ENCODE measurements around the gene MIOS. TPM values are rescaled to one million over a fixed set of nuclear protein-coding genes. Genes with fewer than 3 reads are reported as not detected.

Gene MIOS
- total RNA-seq, 1 donor from 2014 or later = 25.3 TPM

- H3K27me3 ChIP-seq (ENCODE audit: low read depth) = no peaks in the 10 kb centered on the region
- peak overlapping the region; percentile 95 for H3K4me3 ChIP-seq
- no peaks in the 10 kb centered on the region for H3K36me3 ChIP-seq
- H3K4me1 ChIP-seq = peaks cover 36% of the 10 kb centered on the region
- intact Hi-C loops (cut with micrococcal nuclease) = no loop called here
- TF ChIP-seq, protein P1, sequence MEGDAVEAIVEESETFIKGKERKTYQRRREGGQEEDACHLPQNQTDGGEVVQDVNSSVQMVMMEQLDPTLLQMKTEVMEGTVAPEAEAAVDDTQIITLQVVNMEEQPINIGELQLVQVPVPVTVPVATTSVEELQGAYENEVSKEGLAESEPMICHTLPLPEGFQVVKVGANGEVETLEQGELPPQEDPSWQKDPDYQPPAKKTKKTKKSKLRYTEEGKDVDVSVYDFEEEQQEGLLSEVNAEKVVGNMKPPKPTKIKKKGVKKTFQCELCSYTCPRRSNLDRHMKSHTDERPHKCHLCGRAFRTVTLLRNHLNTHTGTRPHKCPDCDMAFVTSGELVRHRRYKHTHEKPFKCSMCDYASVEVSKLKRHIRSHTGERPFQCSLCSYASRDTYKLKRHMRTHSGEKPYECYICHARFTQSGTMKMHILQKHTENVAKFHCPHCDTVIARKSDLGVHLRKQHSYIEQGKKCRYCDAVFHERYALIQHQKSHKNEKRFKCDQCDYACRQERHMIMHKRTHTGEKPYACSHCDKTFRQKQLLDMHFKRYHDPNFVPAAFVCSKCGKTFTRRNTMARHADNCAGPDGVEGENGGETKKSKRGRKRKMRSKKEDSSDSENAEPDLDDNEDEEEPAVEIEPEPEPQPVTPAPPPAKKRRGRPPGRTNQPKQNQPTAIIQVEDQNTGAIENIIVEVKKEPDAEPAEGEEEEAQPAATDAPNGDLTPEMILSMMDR (IDR thresholded peaks at IDR 0.05; ENCODE audit: borderline replicate concordance) = no peak
- no peak for DNase-seq
- H3K9me3 ChIP-seq (replicated peaks) = peaks cover 6% of the 10 kb centered on the region
- peak overlapping the region; percentile 96 for H3K27ac ChIP-seq (replicated peaks)
These were observed 686 bp upstream of the MIOS start for GRCh38 chr7:7565746-7566650.

DNA sequence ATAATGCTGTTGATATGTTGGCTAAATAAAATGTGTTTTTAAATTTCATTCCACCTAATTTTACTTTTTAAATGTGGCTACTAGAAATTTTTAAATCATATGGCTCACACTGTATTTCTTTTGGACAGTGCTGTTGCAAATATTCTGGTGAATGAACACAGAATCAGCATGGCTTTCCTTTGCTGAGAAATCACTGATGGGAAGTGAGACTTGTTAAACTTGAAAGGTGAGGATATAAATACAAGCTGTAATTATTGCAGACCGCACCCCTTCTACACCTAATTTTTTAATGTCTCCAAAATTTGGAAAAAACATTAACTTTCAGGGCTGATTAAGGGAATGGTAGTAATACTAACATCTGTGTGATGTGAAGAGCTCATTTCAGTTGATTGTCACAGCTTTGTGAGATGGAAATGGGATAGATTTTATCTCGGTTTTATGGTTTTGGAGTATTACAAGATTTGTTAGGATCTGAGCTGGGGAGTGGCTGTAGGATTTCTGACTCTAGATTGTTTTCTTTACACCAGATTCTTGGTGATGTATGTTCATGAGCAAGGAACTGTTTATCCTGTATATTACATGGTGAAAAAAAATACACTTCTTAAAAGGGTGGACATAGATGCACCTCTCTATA, 1.3 kb downstream of the MIOS start:
- Histone ChIP-seq H3K9me3 (replicated peaks) (no peaks in the 10 kb centered on the region), H3K36me3 (peaks cover 4% of the 10 kb centered on the region), H3K27me3 (ENCODE audit: low read depth) (no peaks in the 10 kb centered on the region), H3K4me1 (peaks cover 36% of the 10 kb centered on the region), H3K4me3 (peak overlapping the region; percentile 95), H3K27ac (replicated peaks) (peak overlapping the region; percentile 96)
- no peak for DNase-seq
- TF ChIP-seq, protein P1 (IDR thresholded peaks at IDR 0.05; ENCODE audit: borderline replicate concordance) = no peak
- intact Hi-C loops (cut with micrococcal nuclease) = no loop called here

DNA sequence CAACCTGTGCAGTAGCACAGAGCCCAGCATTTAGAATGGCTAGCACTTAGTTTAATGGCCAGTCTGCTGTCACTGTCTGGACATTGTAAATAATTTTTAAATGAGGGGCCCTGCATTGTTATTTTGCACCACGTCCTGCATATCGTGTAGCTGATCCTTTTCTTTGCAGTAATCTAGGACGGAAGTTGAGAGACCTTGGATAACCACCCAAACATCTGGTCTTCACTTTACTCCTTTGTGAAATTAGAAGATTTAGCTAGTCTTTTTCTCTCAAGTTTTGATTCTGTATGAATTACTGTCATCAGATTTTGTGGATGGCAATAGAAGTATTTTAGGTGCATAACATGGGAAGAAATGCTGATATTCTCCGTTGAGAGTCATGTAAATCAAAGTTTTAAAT, 1.9 kb downstream of the MIOS start:
- peaks cover 36% of the 10 kb centered on the region for H3K4me1 ChIP-seq
- H3K36me3 ChIP-seq = peaks cover 6% of the 10 kb centered on the region
- H3K4me3 ChIP-seq = peak overlapping the region; percentile 95
- intact Hi-C loops (cut with micrococcal nuclease) = no loop called here
- no peak for DNase-seq
- H3K9me3 ChIP-seq (replicated peaks) = no peaks in the 10 kb centered on the region
- no peaks in the 10 kb centered on the region for H3K27me3 ChIP-seq (ENCODE audit: low read depth)
- no peak overlapping the region for H3K27ac ChIP-seq (replicated peaks)
- TF ChIP-seq, protein P1 (IDR thresholded peaks at IDR 0.05; ENCODE audit: borderline replicate concordance) = no peak

- Histone ChIP-seq H3K9me3 (replicated peaks) (no peaks in the 10 kb centered on the region), H3K27ac (replicated peaks) (no peak overlapping the region), H3K27me3 (ENCODE audit: low read depth) (no peaks in the 10 kb centered on the region), H3K4me1 (peaks cover 36% of the 10 kb centered on the region), H3K36me3 (peaks cover 6% of the 10 kb centered on the region), H3K4me3 (no peak overlapping the region)
- TF ChIP-seq, protein P1 (IDR thresholded peaks at IDR 0.05; ENCODE audit: borderline replicate concordance) = no peak
- no peak for DNase-seq
- intact Hi-C loops (cut with micrococcal nuclease) = no loop called here
These were observed 2.4 kb downstream of the MIOS start for GRCh38 chr7:7569081-7569527.

DNA sequence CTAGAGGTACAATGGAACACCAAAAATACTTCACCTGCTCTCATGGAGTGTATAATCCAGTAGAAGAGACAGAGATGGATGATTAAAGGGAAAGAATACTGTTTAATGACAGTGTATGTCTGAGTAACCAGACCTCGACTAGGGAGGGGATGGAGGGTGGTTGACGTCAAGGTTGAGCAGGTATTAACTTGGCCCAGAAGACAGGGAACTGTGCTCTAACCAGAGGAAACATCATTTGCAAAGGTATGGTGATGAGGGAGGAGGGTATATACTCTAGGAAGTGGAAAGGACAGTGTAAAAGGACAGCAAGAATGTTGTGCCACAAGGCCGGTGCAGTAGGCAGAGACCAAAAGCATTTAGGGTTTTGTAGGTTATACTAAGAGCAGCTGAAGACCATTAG, 2.9 kb downstream of the MIOS start:
- Histone ChIP-seq H3K36me3 (peaks cover 6% of the 10 kb centered on the region), H3K27me3 (ENCODE audit: low read depth) (no peaks in the 10 kb centered on the region), H3K27ac (replicated peaks) (no peak overlapping the region), H3K9me3 (replicated peaks) (no peaks in the 10 kb centered on the region), H3K4me3 (no peak overlapping the region), H3K4me1 (peaks cover 36% of the 10 kb centered on the region)
- DNase-seq = no peak
- TF ChIP-seq, protein P1 (IDR thresholded peaks at IDR 0.05; ENCODE audit: borderline replicate concordance) = no peak
- intact Hi-C loops (cut with micrococcal nuclease) = no loop called here
